NCI-H460 (cell line): ENCODE results near the gene FAAP20. TPM values are rescaled to one million over a fixed set of nuclear protein-coding genes. Genes with fewer than 3 reads are reported as not detected.

ENCODE experiments used
- DNase-seq: peaks from one replicate; pipeline ENCODE4 v3.0.0-alpha.2; 2016; ENCODE audit warnings: low read depth; ENCODE audit errors: extremely low read depth
- total RNA-seq: library from RNA; depleted of rRNA; stranded (reverse); fragments of >200 nt; shearing (Covaris generic); gene quantifications from 2 replicates; pipeline ENCODE4 v1.2.3, GENCODE V29; 2014

Gene FAAP20
- total RNA-seq, 1 experiment from 2014 or later = 29.1 TPM

DNA sequence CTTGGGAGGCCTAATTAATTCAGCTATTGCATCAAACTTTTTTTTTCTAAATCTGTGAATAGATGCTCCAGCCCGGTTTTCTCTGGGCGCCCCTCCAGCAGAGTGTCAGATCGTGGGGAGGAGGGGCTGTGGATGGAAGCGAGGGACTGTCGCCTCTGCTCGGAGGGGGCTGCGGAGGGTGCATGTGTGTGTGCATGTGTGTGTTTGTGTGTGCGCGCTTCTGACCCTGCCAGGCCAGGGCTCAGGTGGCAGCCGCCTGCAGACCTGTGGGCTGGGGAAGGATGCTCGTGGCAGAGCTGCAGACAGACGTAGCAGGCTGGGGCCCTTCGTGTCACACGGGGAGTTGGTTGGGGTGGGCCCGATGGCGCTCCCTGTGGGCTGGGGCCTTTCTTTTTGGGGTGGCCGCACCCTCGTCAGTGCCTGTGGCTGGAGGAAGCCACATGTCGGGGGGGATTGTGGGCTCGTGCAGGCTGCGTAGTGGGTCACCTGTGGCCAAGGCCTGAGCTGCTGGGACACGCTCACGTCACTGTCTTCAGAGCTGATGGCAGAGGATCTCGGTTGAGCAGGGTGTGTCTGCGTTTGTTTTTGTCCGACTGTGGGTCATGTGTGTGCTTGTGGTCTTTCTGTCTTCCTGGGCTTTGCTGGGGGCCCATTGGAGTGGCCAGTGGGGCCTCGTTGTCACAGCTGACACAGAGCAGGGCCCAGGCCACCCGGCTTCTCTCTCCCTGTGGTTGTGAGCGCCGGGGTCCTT lies 36.4 kb upstream of the FAAP20 start:
- no peak for DNase-seq

DNA sequence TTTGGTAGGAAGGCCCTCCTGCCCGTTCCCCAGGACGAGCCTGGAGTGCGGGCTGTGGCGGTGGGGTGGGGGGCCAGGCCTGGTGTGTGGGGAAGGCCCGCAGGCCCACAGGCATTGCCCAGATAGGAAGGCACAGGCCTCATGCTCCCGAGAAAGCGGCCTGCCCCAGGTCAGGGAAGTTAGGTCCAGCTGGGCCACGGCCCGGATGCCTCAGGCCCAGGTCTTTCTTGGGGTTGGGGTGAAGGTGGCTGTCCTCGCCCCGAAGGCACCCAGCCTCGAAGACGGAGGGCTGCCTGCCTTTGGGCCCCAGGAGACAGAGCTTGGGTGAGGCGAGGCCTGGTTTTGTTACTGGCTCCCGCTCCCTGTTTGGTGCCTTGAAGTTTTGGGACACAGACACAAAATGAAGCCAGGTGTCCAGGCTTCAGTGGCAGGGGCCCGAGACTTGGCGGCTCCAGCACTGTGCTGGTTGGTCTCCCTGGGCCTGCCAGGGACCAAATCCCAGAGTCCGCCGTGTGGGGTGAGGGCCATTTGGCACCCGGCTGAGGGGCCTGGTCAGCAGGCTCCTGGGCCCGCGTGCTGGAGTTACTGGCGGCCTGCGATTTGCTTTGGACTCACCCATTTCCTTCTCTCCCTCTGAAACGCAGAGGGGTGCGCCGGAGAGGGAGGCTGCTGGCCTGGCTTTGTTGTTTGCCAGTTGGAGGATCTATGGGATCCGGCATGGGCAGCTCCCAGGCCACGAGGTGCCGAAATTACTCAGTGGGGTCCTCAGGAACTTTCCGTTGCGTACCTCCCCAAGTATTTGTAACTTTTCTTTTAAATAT lies 35.5 kb upstream of the FAAP20 start:
- DNase-seq = no peak

DNA sequence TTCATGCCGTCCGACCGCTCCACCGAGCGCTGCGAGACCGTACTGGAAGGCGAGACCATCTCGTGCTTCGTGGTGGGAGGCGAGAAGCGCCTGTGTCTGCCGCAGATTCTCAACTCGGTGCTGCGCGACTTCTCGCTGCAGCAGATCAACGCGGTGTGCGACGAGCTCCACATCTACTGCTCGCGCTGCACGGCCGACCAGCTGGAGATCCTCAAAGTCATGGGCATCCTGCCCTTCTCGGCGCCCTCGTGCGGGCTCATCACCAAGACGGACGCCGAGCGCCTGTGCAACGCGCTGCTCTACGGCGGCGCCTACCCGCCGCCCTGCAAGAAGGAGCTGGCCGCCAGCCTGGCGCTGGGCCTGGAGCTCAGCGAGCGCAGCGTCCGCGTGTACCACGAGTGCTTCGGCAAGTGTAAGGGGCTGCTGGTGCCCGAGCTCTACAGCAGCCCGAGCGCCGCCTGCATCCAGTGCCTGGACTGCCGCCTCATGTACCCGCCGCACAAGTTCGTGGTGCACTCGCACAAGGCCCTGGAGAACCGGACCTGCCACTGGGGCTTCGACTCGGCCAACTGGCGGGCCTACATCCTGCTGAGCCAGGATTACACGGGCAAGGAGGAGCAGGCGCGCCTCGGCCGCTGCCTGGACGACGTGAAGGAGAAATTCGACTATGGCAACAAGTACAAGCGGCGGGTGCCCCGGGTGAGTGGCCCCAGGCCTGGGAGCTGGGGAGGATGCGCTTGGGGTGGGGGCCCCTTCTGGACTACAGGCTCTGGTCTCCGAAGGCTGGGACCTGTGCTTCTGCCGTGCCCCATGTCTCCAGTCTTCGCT lies 34.7 kb upstream of the FAAP20 start:
- DNase-seq = peak; percentile 32

DNA sequence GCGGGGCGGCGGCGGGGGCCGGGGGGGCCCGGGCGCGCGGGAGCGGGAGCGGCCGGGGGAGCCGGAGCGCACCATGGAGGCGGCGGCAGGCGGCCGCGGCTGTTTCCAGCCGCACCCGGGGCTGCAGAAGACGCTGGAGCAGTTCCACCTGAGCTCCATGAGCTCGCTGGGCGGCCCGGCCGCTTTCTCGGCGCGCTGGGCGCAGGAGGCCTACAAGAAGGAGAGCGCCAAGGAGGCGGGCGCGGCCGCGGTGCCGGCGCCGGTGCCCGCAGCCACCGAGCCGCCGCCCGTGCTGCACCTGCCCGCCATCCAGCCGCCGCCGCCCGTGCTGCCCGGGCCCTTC lies 34.1 kb upstream of the FAAP20 start:
- DNase-seq = no peak

DNA sequence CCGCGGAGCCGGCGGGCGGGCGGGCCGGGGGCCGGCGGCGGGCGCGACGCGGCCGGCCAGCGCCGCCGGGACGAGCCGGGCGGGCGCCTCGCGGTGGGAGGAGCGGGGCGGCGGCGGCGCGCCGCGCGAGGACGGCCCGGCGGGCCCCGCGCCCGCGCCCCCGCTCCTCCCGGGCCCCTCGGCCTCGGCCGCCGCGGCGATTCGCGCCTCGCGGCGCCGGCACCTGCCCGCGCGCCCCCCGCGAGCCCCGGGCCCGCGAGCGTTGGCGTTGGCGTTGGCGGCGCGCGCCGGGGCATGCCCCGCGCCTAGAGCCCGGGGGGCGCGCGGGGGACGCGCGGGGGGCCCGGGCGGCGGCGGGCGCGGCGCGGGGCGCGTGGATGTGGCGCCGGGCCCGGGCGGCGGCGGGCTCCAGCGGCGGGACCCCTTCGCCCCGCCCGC lies 33.6 kb upstream of the FAAP20 start, which contains the start of gene SKI:
Gene SKI (plus strand): TSS at position 163 of the 438 bp plus-strand sequence. CDS start 448 bp downstream, outside the sequence.
- no peak for DNase-seq

DNA sequence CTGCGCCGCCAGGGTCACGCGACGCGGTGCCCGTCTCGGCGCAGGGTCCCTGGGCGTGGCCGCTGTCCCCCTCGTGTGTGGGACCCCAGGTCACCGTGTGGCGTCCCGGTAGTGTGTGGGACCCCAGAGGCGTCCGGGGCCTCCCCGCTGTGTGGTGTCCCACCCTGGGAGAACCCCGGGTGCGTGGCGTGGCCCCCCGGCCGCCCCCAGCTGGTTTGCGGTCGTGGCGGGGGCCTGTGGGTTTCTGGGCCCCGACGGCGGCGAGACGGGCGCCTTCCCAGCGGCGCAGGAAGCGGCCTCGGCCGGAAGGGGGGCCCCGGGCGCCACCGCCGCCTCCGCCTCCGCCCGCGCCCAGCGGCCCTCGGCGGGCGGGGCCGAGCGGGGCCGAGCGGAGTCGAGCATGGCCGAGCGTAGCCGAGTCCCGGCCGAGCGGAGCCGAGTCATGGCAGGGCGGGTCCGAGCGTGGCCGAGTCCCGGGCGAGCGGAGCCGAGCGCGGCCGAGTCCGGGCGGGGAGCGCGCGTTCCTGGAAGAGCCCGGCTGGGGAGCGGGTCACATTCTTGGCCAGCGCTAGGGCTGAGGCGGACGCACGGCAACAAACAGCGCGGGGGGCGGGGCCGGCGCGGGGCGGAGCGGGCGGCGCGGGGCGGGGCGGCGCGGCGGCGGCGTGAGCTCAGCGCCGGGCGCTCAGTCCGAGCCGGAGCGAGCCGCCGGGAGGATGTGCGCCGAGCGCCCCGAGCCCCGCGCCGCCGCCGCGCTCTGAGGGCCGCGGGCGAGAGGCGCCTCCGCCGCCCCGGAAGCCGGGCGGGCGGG lies 33.0 kb upstream of the FAAP20 start:
- DNase-seq = peak; percentile 93

DNA sequence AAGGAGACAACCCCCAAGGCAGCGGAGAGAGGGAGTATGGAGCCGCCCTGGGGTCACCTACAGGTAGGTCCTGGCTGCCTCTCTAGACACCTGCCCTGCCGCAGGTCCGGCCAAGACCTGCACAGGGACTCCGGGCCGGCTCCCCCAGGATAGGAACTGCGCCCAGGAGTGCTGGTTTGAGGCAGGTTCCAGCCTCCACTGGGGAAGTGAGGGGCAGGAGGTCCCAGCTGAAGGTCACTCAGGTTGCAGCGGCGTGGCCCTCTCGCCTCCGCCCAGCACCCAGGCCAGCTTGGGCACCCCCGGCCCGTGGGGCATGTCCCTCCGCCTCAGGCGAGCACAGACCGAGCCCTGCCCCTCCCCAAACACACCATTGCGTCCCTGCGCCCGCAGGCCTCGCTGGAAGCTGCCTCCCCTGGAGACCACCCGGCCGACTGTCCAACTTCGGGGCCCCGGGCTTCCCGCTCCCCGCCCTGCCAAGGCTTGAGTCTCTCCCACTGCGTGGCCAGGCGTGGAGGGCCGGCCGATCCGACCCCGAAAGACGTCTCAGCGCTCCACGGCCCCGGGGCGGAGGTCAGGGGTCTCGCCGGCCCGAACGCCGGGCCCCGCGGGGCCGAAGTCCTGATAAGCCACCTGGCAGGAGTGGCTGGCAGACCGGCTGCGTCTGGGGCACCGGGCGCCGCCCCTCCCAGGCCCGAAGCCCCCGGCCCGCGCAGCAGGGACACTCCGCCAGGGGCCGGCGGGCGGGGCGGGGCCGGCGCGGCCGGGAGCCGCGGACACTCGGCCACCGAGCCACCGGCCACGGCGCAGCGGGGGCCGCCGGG lies 32.2 kb upstream of the FAAP20 start:
- no peak for DNase-seq

DNA sequence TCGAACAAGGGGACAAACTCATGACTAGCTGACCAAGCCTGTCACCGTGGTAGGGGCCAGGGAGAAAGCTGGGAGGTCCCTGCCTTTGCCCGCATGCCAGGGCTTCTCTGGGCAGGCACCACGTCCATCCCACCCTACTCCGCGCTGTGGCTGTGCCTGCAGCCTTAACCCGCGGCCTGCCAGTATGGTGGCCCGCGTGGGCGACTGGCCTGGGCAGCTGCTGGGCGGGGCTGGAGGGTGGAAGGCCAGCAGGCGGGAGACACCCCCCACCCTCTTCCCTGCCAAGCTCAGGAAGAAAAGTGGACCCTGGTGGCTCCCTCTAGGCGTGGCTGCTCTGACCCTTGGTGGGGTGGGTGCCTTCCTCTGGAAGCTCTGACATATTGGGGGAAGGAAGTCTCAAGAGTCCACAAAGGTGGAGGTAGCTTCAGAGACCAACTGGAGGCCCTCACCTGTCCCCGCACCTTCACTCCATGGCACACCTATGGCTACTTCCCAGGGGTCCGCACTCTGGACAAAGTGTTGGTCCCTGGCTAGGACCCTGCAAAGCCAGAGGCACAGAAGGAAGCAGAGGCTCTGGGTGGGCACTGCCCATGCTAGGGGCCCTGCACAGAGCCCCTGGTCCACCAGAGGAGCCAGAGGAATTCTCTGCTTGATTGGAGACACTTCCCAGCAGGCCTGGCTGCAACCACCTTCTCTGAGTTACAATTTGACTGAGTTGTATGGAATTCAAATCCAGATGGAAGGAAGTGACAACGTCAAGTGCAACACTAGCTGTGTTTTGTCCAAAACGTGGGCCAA lies 30.3 kb upstream of the FAAP20 start:
- no peak for DNase-seq

DNA sequence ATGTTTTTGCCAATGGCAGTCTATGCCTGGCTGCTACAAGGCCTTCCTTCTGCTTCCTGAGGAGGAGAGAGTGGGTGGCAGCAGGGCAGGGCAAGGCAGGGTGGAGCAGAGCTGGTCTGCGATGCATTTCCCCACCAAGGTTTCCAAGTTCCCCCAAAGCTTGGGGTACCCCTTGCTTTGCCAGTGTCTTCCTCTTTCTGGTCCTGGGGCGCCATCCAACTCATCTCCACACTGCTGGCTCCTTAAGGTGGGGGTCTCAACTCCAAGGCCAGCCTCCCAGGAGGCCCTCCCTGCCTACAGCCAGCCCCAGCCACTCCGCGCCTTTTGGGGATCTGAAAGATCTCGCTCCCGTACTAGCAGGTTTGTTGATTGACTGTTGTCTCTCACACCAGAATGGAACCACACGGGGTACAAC lies 29.6 kb upstream of the FAAP20 start:
- DNase-seq = no peak

DNA sequence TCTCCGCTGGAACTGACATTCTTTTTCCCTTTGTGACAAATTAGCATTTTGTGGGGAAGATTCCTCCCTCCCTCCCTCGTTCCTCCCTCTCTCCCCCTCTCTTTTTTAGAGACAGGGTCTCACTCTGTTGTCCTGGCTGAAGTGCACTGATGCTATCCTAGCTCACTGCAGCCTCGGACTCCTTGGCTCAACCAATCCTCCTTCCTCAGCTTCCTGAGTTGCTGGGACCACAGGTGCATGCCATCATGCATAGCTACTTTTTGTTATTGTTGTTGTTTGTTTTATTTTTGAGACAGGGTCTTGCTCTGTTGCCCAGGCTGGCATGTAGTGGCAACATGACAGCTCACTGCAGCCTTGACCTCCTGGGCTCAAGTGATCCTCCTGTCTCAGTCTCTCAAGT lies 26.7 kb upstream of the FAAP20 start:
- DNase-seq = no peak

DNA sequence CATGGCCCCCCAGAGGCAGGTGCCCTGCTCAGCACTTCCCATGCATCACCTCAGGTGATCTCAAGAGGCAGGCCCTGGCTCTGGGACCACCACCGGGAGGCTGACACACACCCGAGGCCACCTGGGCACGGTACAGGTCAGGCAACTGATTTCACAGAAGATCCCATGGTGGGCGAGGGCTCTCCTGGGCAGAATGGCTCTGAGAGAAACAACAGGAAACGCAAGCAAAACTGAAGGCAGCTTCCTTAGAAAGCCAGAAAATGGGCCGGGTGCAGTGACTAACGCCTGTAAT lies 22.1 kb upstream of the FAAP20 start:
- no peak for DNase-seq

DNA sequence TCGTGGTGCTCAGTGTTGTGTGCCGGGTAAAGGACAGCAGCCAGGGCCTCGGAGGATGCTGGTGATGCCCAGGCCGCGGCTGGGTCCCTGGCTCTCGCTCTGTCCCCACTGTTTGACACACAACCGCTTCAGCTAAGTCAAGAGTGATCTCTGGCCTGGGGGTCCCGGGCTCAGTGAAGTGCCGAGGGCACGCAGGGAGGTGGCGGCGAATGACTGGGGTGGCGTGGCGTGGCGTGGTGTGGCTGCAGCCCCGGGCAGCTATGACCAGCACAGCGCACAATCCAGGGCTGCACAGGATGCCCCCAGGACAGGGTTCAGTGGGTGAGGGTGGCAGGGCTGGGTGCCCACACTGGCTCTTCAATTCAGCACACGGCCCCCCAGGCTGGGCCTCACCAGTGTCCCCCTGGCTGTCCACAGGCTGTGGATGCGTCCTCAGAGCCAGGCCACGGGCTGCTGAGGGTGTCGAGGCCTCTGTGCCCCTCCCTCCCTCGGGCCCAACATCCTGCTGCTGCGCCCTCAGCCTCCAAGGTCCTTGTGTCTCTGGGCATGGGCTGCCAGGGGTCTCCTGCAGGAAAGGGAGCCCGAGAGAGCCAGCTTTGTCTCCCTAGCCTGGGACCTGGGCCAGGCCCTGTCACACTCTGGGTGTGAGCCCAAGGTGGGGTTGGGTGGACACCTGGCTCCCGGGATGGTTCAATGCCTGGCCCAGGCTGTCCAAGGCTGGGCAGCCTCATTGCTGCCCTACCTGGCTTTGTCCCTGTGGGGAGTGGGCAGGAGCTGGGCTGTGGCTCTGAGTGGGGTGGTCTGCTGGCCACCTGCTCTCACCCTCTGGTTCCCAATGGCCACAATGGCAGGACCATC lies 21.6 kb upstream of the FAAP20 start:
- DNase-seq = no peak

DNA sequence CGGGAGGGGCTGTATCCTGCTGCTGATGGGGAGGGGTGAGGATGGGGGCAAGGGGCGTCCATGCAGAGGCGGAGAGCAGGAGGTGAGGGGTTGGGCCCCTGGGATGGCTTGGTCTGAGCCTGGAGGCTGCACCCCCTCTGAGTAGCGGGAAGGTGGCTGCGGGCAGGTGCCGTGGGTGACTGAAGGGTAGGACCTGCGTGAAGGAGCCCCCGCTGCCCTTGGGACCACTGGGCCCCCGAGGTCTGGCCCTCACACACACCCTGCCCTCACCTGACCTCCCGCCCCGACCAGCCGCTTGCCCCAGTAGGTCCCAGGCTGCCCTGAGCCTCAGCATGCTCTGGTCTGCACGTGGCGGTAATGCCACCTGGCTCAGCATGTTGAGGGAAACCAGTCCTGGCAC lies 20.8 kb upstream of the FAAP20 start:
- DNase-seq = no peak

DNA sequence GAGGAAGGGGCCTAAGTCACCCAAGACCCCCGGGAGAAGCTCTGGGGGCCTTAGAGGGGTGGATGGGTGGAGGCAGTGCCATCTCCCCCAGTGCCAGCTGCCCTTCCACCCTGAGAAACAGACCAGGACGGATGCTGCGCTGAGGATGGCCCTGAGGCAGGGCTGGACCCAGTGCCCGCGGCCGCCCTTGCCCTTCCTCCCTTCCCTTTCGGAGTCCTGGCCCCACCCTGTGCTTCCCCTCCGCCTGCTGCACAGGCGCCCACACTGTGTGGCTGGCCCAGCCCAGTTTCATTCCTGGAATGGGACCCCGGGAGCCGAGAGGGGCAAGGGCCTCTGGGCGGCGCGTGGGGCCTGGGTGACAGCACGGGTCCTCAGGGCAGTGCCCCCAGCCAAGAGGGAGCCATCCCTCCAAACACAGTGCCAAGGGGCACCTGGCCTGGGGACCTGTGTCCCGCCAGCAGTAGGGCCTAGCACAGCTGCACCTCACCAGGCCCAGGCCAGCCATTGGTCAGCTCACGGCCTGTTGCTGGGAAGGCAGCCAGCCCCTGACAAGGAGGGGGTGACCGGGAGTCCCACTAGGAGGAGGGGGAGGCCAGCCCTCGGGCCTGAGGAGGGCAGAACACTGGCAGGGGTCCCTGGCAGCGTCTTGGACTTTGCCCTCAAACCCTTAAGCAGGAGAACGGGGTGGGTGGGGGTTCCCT lies 20.1 kb upstream of the FAAP20 start:
- DNase-seq = no peak

DNA sequence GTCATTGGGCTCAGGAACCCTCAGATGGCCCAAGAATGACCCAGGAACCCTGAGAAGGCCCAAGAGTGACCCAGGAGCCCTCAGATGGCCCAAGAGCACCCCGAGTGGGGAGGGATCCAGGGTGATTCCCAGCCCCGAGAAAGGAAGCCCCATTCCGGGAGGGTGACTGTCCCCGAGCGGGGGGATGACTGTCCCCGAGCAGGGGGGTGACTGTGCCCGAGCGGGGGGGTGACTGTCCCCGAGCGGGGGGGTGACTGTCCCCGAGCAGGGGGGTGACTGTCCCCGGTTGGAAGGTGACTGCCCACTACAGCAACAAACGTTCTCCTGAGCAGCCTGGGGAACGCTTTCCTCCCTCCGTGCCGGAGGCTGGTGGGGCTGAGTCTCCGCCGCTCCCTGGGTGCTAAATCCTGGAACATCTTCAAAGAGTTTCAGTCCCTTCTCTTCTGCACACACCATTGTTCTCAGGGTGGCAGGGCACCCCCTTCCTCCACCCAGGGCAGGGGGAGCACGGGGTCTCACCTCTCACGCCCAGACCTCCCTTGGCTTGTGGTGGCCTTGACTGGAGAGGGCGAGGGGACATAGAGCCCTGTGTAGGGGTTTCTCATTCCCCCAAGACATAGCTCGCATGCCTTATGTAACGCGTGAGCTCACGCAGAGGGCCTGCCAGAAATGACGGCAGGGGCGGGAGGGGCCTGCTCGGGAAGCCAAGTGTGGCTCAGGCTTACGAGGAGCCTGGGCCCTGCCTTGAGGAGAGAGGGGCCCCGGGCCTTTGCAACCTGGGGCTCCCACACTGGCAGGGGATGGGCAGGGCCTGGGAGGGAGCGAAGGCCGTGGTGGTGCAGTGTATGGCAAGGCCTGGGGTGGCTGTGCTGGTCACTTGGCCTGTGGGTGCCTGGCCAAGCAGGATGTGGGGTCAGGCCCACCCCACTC lies 19.3 kb upstream of the FAAP20 start:
- DNase-seq = no peak
